ENCODE data around the gene PAFAH1B1.

The PAFAH1B1 gene

DNA sequence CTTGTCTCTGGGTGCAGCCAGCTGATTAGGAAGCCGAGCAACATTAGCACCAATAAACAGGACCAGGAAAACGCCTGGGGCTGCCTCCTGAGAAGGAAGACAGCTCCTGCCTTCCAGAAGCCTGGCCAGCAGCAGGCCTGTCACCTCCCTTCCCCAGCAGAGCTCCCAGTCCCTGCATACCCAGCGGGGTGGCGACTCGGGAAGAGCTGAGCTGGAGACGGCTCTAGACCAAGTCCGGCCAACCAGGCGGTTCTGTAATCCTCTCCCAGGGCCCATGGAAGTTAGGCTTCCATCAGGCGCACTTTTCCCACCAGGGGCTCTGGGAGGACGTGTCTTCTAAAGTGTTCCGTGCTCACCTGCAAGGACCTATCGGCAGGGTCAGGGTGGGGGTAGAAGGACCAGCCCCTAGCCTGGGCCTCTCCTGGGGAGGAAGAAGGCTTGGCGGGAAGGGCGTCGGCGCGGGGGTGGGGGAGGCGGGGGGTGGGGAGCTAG is 130.1 kb downstream of the PAFAH1B1 start:
- no peak for DNase-seq

DNA sequence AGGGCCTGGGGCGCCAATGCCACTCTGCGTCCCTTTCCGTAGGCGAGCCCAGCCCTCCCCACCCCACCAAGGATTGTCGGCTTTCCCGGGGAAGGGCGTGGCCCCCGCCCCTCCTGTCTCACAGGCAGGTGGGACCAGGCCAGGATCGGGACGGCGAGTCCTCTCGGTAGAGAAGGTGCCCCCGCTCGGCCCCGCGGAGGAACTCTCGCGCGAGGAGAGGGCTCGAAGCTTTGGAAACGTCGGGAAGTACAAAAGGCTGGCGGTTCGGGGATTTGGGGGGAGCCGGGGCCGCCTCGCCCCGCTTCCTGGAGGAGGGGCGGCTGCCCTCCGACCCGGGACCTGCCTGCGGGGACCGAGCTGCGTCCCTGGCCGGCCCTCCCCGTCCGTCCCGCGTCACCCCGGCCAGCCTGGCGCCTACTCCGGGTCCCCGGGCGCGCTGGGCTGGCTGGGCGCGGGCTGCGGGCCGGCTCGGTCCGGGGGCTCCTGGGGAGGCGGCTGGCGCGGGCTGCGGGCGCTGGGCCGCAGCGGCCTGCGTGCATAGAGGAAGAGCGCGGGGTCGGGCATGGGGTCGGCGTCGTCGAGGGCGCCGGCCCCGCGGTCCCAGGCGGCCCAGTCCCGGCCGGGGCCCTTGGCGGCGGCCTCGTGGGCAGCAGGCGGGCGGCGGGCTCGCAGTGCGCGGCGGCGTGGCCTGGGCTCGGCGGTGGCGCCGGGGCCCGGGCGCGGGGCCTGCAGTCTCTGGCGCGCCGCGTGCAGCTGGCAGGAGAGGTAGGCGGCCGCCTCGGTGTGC is 130.7 kb downstream of the PAFAH1B1 start:
- no peak for DNase-seq

DNA sequence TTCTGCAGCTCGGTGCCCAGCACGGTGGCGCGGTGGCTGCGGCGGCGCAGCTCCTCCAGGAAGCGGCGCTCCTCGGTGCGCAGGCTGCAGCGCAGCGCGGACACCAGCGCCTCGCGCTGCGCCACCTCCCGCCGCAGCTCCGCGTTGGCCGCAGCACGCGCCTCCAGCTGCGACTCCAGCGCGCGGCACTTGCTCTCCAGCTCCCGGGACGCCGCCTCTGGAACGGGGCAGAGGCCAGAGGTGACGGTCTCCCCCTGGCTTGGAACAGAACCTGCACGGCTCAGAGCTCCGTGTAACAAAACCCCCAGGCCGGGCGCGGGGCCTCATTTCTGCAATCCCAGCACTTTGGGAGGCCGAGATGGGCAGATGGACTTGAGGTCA is 131.3 kb downstream of the PAFAH1B1 start:
- peak; percentile 33 for DNase-seq

DNA sequence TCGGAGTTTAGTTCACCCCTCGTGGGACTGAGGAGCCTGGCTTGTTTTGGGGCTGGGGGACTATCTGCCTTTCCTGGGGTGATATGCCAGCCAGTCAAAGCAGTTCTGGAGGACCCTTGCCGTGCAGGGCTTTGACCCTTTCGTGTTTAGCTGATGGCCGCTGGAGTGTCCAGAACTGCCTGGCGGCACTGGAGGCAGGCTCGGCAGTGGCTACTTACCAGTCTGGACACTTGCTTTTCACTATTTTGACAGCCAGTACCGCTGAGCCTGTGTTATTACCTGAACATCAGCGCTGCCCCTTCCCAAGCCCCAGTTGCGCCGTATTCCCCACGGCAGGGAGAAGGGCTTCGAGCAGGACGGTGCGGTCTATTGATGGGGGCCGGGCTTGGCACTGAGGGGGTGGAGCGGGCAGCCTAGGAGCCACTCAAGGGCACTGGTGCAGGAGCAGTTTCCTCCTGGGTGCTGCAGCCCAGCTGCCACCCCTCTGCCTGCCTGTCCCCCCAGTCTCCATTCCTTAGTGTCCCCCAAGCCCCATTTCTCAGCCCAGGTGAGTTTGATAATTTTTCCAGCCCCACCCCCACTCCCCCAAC is 137.4 kb downstream of the PAFAH1B1 start:
- no peak for DNase-seq

DNA sequence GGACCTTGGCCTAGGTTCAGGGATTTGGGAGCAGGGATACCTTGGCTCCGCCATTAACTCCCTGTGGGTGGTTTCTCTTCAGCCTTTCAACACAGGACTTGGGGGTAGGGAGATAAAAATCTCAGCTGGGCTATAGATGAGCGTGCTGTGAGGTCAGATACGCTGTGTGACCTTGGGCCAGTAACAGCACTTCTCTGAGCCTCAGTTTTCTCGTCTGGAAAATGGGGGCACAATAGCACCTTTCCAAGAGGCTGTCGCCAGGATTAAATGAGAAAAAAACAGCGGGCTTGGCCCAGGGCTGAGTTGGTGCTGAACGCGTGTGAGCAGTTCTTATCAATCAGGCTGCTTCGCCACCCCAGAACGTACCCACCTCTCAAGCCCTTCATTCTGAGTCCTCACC is 138.4 kb downstream of the PAFAH1B1 start:
- DNase-seq, result no peak

DNA sequence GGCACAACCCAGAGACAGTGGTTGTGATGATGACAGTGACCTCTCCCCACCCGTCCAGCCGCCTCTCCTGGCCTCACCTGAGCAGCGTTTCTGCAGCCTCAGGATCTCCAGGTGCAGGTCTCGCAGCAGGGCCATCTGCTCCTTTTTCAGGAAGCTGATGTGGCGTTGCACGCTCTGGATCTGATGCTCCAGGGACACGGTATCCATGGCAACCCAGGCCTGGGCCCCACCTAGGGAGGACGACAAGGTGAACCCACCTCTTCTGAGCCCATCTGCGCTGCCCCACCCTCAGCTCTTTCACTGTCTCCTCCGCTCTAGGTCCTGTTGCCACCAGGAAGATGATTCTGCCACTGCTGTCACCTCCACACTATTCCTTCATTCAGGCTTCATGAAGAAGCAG is 141.5 kb downstream of the PAFAH1B1 start:
- no peak for DNase-seq
